LHCN-M2 (cell line): ENCODE results near the gene PDCD5. TPM values are rescaled to one million over a fixed set of nuclear protein-coding genes. Genes with fewer than 3 reads are reported as not detected.
A peak's percentile ranks its signal among the peaks of the same experiment; 100 is the strongest.
"Not testable (repeated sequence)": the region's sequence is repeated elsewhere in the genome, so short reads cannot be mapped to it uniquely, and the experiment has no call there.

Experiments
- DNase-seq: peaks from one replicate; pipeline ENCODE4 v3.0.0-alpha.2; 2012; ENCODE audit warnings: low read depth
- total RNA-seq: library from RNA; depleted of rRNA; stranded (reverse); fragments of >200 nt; gene quantifications from 2 replicates; pipeline ENCODE4 v1.2.3, GENCODE V29; 2014

Gene PDCD5
- total RNA-seq, 1 experiment from 2014 or later = 150 TPM

GRCh38 chr19:32576790-32577189, 4.2 kb upstream of the PDCD5 start:
- no peak for DNase-seq

GRCh38 chr19:32580353-32580900, 563 bp upstream of the PDCD5 start:
- DNase-seq = no peak

- peak; percentile 25 for DNase-seq
Measured at GRCh38 chr19:32581705-32582179, 752 bp downstream of the PDCD5 start.

- not testable (repeated sequence) for DNase-seq
Measured at GRCh38 chr19:32587747-32588504, 6.9 kb downstream of the PDCD5 start.

GRCh38 chr19:32594021-32594420, 13.0 kb downstream of the PDCD5 start:
- no peak for DNase-seq

- DNase-seq = no peak
Measured at GRCh38 chr19:32595491-32595890, 14.5 kb downstream of the PDCD5 start.

GRCh38 chr19:32598022-32598421, 17.0 kb downstream of the PDCD5 start:
- no peak for DNase-seq

- DNase-seq = no peak
Measured at GRCh38 chr19:32599258-32599657, 18.3 kb downstream of the PDCD5 start.

- peak; percentile 52 for DNase-seq
Measured at GRCh38 chr19:32599736-32600157, 18.8 kb downstream of the PDCD5 start.

- DNase-seq = no peak
Measured at GRCh38 chr19:32603961-32604360, 23.0 kb downstream of the PDCD5 start.

- DNase-seq = no peak
Measured at GRCh38 chr19:32605544-32605943, 24.6 kb downstream of the PDCD5 start.

- no peak for DNase-seq
Measured at GRCh38 chr19:32606289-32606688, 25.3 kb downstream of the PDCD5 start.

GRCh38 chr19:32607479-32607878, 26.5 kb downstream of the PDCD5 start:
- no peak for DNase-seq

- DNase-seq = no peak
Measured at GRCh38 chr19:32611161-32611560, 30.2 kb downstream of the PDCD5 start.

GRCh38 chr19:32613008-32613407, 32.0 kb downstream of the PDCD5 start:
- DNase-seq = no peak

- no peak for DNase-seq
Measured at GRCh38 chr19:32614916-32615315, 33.9 kb downstream of the PDCD5 start.

- DNase-seq = no peak
Measured at GRCh38 chr19:32615569-32615968, 34.6 kb downstream of the PDCD5 start.

- no peak for DNase-seq
Measured at GRCh38 chr19:32619051-32619685, 38.2 kb downstream of the PDCD5 start.

GRCh38 chr19:32622002-32622401, 41.0 kb downstream of the PDCD5 start:
- no peak for DNase-seq

GRCh38 chr19:32624410-32624809, 43.4 kb downstream of the PDCD5 start:
- DNase-seq = no peak

GRCh38 chr19:32626969-32627368, 46.0 kb downstream of the PDCD5 start:
- no peak for DNase-seq

- DNase-seq = no peak
Measured at GRCh38 chr19:32627714-32628270, 46.8 kb downstream of the PDCD5 start.
